ENCODE data around the gene TSEN54.

DNA sequence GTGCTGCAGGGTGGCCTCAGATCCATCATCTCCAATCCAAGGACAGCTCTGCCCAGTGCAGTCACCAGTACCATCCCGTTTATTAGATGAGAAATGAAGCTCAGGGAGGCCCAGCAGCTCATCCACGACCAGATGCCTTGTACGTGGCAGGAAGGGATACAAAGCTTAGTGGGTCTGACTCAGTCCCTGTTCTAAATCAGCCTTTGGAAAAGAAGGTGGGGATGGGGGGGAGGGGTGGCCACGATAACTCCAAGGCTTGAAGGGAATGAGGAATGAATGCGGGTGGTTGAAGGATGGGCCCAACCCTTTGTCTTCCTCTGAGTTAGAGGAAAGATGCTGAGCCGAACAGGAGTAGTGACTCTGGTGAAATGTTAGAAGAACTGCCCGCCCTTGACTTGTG, 34.9 kb downstream of the TSEN54 start:
- TF ChIP-seq, protein P1, sequence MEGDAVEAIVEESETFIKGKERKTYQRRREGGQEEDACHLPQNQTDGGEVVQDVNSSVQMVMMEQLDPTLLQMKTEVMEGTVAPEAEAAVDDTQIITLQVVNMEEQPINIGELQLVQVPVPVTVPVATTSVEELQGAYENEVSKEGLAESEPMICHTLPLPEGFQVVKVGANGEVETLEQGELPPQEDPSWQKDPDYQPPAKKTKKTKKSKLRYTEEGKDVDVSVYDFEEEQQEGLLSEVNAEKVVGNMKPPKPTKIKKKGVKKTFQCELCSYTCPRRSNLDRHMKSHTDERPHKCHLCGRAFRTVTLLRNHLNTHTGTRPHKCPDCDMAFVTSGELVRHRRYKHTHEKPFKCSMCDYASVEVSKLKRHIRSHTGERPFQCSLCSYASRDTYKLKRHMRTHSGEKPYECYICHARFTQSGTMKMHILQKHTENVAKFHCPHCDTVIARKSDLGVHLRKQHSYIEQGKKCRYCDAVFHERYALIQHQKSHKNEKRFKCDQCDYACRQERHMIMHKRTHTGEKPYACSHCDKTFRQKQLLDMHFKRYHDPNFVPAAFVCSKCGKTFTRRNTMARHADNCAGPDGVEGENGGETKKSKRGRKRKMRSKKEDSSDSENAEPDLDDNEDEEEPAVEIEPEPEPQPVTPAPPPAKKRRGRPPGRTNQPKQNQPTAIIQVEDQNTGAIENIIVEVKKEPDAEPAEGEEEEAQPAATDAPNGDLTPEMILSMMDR (conservative IDR thresholded peaks at IDR 0.05; ENCODE audit: low read length), result no peak
- TF ChIP-seq EZH2phosphoT487 (IDR thresholded peaks at IDR 0.05; ENCODE audit: borderline replicate concordance, low read depth, low read length), result no peak

Data from OCI-LY7 (cell line).